Lung microvascular endothelial cell (primary cell): Measurements from ENCODE around the gene SRPK2. TPM values are rescaled to one million over a fixed set of nuclear protein-coding genes. Genes with fewer than 3 reads are reported as not detected.
A peak's percentile ranks its signal among the peaks of the same experiment; 100 is the strongest.

Source experiments
- DNase-seq, 2 donors: peaks; one replicate each; pipeline versions ENCODE4 v3.0.0 to v3.0.0-alpha.2; 2010; ENCODE audit warnings: low read depth in 2 of 2
- total RNA-seq: library from RNA; depleted of rRNA; stranded (reverse); fragments of >200 nt; gene quantifications from 2 replicates; pipeline ENCODE4 v1.2.1, GENCODE V29; 2014

SRPK2 gene
- total RNA-seq, 1 donor from 2014 or later = 54.4 TPM

- DNase-seq = peak in 1 of 2 donors; percentile 43
Observed at GRCh38 chr7:105101864-105102263, 286.9 kb downstream of the SRPK2 start.

GRCh38 chr7:105098863-105099515 lies 289.7 kb downstream of the SRPK2 start:
- peak in 1 of 2 donors; percentile 54 for DNase-seq

- peak; percentile 69 to 95 for DNase-seq
Observed at GRCh38 chr7:105097619-105098018, 291.1 kb downstream of the SRPK2 start.

GRCh38 chr7:105096306-105096705 lies 292.4 kb downstream of the SRPK2 start:
- no peak for DNase-seq

- no peak for DNase-seq
Observed at GRCh38 chr7:105094966-105095365, 293.8 kb downstream of the SRPK2 start.

- DNase-seq = no peak
Observed at GRCh38 chr7:105088456-105088855, 300.3 kb downstream of the SRPK2 start.

- no peak for DNase-seq
Observed at GRCh38 chr7:105087981-105088380, 300.7 kb downstream of the SRPK2 start.

GRCh38 chr7:105086850-105087249 lies 301.9 kb downstream of the SRPK2 start:
- no peak for DNase-seq

- DNase-seq = no peak
Observed at GRCh38 chr7:105084581-105084980, 304.1 kb downstream of the SRPK2 start.

- no peak for DNase-seq
Observed at GRCh38 chr7:105079348-105079747, 309.4 kb downstream of the SRPK2 start.

GRCh38 chr7:105073143-105073542 lies 315.6 kb downstream of the SRPK2 start:
- DNase-seq = no peak

GRCh38 chr7:105068886-105069285 lies 319.8 kb downstream of the SRPK2 start:
- DNase-seq = no peak

- DNase-seq = no peak
Observed at GRCh38 chr7:105067691-105068090, 321.0 kb downstream of the SRPK2 start.

Other genes starting within 250 kb of the SRPK2 start
- 13.9 and 23.0 TPM in 2 replicates for gene PUS7, start 133.3 kb upstream of the SRPK2 start, total RNA-seq
- 9.2 and 9.3 TPM in 2 replicates for gene RINT1, start 143.3 kb upstream of the SRPK2 start, total RNA-seq
- not detected in 2 replicates for gene EFCAB10, start 192.6 kb upstream of the SRPK2 start, total RNA-seq